GM21528 (cell line): ENCODE data around the gene KRTAP19-5.
"Not testable (repeated sequence)": the region's sequence is repeated elsewhere in the genome, so short reads cannot be mapped to it uniquely, and the experiment has no call there.

Experiments
- ATAC-seq: cut with Tn5 transposase; IDR thresholded peaks from one replicate; pipeline ENCODE4 v1.9.1; 2021; ENCODE audit warnings: mild to moderate bottlenecking, moderate library complexity; ENCODE audit not compliant: unreplicated experiment, low FRiP score

Gene KRTAP19-5

DNA sequence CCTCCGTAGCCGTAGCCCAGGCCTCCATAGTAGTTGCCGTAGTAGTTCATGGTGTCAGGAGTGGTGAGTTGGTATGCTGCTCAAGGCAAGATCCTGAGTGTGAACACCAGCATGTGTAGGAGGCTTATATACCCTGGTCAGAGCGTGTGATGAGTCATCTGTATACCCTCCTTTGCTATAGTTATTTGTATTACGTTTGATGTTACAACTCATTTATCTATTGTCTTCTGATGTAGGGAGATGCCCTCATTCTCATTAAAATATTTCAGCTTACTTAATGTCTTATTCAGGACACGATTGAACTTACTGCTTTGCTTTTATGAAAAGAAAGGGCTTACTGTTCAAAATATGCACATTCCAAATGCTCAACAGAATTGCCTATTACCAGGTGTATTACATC is at the start of gene KRTAP19-5:
KRTAP19-5 (minus strand) TSS at position 101 of the 400 bp plus-strand sequence; CDS start at position 50, 51 bp downstream.
- no peak for ATAC-seq

GRCh38 chr21:30541764-30542163 is 39.8 kb upstream of the KRTAP19-5 start, which contains the start of gene KRTAP19-6:
KRTAP19-6 (minus strand) TSS chr21:30541864; CDS start chr21:30541833, 31 bp downstream.
- ATAC-seq = no peak

DNA sequence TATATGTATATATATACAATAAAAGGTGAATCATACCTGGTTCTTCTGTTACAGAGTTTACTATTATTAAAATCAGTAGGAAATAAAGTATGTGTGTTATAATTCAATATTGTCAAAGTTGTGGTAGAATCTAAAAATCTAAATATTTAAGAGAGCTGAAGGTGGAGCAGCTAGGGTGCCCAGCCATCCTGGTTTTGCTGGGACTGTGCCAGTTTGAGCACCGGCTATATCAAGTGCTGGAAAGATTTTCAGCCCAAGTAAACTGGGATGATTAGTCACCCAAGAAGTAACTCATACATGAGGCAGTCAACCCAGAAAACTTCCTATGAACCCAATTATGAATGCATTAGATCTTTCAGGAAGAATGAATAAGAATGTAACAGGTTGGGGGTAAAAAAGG is 16.9 kb upstream of the KRTAP19-5 start:
- no peak for ATAC-seq

- no peak for ATAC-seq
Observed at GRCh38 chr21:30515681-30516080, 13.7 kb upstream of the KRTAP19-5 start.

- ATAC-seq = not testable (repeated sequence)
Observed at GRCh38 chr21:30505621-30506205, 3.8 kb upstream of the KRTAP19-5 start.

GRCh38 chr21:30497065-30497464 is 4.9 kb downstream of the KRTAP19-5 start, which contains the start of gene KRTAP19-4:
KRTAP19-4 (minus strand) TSS chr21:30497165; CDS start chr21:30497110, 55 bp downstream.
- no peak for ATAC-seq

GRCh38 chr21:30491963-30492428 is 9.9 kb downstream of the KRTAP19-5 start, which contains the start of gene KRTAP19-3:
KRTAP19-3 (minus strand) TSS chr21:30492013; CDS start chr21:30491957, 56 bp downstream.
- no peak for ATAC-seq

DNA sequence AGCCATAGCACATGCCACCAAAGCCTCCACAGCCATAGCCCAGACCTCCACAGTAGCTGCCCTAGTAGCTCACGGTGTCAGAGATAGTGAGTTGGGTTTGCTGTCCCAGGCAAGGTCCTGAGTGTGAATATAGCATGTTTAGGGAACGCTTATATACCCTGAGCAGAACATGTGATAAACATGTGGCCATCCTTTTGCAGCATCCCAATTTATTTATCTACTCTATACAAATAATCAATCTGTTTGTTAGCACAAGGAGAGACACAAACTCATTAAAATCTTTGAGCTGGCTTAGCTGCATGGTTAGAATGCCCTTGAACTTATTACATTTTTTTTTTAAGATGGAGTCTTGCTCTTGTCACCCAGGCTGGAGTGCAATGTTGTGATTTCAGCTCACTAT is 14.6 kb downstream of the KRTAP19-5 start, which contains the start of gene KRTAP19-2:
KRTAP19-2 (minus strand) TSS at position 101 of the 400 bp plus-strand sequence; CDS start at position 13, 88 bp downstream.
- no peak for ATAC-seq

- no peak for ATAC-seq
Observed at GRCh38 chr21:30486180-30486579, 15.8 kb downstream of the KRTAP19-5 start.

DNA sequence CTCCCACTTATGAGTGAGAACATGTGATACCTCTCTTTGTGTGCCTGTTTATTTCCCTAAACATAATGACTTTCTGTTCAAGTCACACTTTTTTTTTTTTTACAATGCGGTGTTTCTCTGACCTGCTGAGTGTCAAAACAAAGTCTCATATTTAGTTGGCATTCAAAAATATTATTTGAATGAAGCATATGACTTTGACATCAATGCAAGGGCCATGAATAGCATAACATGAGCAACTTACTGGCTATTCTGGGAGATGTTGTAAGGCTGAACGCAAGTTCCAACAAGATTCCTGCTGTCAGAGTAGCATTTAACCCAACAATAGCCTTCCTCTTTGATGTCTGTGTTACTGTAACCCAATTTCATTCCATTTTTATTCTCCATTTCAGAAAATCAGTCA is 19.8 kb downstream of the KRTAP19-5 start:
- no peak for ATAC-seq

DNA sequence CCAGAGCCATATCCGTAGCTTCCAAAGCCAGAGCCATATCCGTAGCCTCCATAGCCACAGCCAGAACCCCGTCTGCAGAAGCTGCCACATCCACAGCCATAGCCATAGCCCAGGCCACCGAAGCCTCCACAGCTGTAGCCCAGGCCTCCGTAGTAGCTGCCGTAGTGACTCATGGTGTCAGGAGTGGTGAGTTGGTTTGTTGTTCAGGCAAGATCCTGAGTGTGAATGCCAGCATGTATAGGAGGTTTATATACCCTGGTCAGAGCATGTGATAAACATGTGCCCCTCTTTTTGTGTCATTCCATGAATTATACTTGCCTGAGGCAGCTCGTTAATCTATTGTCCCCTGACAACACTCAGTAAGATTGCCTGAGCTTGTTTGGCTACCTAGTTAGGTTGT is 21.8 kb downstream of the KRTAP19-5 start, which contains the start of gene KRTAP19-1:
KRTAP19-1 (minus strand) TSS at position 223 of the 400 bp plus-strand sequence; CDS start at position 173, 50 bp downstream.
- ATAC-seq = no peak

- no peak for ATAC-seq
Observed at GRCh38 chr21:30479259-30479658, 22.7 kb downstream of the KRTAP19-5 start.

- ATAC-seq = no peak
Observed at GRCh38 chr21:30478004-30478403, 23.9 kb downstream of the KRTAP19-5 start.

- ATAC-seq = no peak
Observed at GRCh38 chr21:30468900-30469714, 32.8 kb downstream of the KRTAP19-5 start.

GRCh38 chr21:30463713-30464112 is 38.2 kb downstream of the KRTAP19-5 start:
- no peak for ATAC-seq
